Medulla oblongata (tissue), 1 donor: Measurements from ENCODE around the gene TIMM21.

Source experiments
- DNase-seq: peaks from one replicate; pipeline ENCODE4 v3.0.0-alpha.2; 2015; ENCODE audit errors: extremely low spot score

Gene TIMM21

GRCh38 chr18:74147491-74147778 lies 888 bp upstream of the TIMM21 start:
- no peak for DNase-seq

- DNase-seq = no peak
These were observed 284 bp downstream of the TIMM21 start for GRCh38 chr18:74148543-74149070.

DNA sequence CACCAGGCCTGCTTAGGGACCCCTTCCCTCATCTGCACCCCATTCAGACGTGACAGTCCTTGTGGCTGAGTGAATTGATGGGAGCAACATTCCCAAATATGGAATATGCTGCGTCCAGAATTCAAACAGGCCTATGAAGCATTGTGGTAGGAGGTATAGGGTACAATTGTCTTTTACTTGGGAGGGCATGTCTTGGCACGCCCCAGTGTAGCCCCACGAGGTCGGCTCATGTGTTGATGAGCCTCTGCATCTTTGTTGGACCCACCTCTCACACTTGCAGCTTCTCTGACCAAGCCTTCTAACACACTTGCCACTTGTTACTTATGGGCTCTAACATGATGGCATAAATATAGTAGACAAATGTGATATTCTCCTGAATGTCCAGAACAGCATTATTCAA lies 1.6 kb downstream of the TIMM21 start:
- DNase-seq = no peak

DNA sequence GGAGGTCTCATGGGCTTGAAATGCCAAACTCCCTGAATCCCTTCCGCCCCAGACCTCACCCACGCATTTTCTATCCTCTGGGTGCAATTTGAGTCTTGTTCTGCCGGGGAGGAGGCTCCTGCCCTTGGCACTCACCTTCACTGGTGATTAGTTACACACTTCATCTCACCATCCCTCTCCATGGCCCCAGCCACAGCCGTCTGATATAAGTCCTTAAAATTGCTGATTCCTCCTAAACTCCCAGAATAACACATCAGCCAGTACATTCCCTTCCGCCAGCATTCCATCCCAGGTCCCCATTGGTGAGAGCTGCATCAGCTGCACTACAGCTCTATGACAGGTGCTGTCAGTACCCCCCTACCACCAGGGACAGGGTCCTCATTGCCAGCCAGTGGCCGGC lies 3.9 kb downstream of the TIMM21 start:
- DNase-seq = no peak

DNA sequence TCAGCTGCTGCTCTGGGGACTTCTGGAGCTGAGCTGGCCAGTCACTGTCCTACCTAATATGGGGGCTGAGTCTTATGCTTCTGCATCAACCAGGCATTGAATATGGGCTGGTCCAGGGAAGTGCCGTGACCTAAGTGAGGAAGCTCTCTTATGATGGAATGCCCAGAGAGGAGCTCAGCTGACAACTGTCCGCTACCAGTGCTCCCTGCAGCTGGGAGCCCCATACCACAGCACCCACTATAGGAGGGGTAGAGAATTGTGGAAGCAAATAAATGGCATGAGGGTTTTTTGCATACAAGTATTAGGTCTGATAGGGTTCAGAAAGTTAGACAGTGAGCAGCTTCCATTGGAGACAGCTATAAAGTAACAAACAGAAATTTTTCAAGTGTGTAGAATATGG lies 4.5 kb downstream of the TIMM21 start:
- DNase-seq = no peak

DNA sequence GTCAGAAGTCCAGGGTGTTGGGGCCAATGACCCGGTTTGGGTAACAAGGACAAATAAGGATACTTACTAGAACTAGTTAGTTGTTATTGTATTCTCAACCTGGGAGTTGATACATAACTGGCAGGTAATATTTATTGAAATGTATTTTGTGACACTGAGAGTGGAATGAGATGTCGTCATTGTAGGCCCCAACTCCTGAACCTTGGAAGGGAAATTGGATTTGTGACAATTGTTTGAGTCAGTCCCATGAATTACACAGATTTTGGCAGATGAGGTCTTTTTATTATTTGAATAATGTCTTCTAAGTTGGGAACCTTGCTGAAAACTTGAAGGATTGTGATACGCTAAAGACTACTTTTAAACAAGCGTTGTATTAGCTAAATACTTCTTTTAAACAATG lies 5.1 kb downstream of the TIMM21 start:
- DNase-seq = no peak

GRCh38 chr18:74153793-74154192 lies 5.5 kb downstream of the TIMM21 start:
- DNase-seq = no peak

DNA sequence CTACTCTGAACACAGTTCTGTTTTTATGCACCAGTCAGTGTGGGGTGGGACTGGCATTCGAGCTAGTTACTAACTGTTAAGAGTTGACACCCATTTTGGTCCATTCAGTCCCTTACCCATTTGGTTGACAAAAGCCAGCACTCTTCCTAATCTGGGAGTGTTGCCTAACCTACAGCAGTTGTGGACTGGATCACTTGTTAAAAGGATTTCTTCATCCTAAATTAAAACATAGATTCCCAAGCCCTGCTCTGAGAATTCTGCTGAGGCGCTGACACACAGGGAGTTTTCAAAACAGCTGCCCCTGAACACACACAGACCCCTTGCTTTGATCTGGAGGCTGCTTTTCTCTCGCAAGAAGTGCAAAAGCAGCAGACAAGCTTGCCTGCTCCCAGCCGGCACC lies 6.4 kb downstream of the TIMM21 start:
- DNase-seq = no peak

DNA sequence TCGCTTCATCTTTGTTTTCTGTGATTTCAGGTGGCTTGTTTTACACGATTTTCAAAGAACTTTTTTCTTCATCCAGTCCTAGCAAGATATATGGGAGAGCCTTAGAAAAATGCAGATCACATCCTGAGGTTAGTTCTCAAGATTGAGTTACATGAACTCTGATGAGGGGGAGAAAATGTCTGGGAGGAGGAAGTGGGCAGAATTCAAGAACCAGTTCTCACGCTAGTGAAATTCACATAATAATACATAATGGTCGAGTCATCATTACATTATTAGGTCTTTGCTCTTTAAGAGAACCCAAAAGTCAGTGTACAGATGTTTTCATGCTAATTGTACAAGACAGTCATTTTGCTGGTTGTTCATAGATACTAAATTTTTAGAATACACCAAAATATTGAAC lies 7.0 kb downstream of the TIMM21 start:
- DNase-seq = no peak

DNA sequence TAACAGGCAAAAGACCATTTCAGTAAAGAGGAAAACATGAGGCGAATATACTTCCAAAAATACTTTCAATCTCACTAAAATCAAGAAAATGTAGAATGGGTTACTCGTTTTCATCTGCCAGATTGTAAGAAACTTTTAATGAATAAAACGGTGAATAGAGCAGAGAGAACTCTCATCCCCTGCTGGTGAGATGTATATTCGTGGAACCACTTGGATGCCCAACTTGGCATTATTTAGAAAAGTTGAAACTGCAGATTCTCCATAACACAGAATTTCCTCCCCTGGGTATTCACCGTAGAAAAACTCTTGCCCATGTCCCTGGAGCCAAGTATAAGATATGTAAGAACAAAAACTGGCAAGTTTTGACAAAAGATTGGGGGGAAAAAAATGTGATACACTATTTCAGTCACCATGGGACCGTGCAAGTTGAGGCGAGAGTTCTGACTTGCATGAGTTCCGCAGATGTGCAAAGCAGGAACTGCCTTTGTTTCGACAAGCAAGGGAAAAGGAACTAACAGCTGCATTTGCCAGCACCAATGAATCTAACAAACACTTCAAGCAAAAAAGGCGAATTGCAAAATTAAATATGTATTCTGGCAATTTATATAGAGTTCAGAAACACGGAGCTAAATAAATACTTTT lies 14.8 kb downstream of the TIMM21 start:
- peak; percentile 23 for DNase-seq

DNA sequence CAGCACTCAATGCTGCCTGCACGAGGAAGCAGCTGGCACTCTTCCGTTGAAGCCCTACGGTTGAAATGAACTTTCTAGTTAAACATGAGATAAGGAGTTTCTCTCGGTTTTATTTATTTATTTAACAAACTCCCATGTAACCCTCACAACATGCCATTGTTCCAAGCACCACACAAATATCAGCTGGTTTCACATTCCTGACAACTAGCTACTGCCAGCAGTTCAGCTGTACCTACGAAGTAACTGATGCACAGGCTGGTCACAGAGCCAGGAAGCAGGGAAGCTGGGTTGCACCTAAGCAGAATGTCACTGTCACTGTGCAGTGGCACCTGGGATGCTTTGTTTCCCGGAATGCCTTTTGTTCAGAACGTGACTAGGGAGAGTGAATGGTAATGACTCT lies 18.1 kb downstream of the TIMM21 start:
- no peak for DNase-seq

- no peak for DNase-seq
These were observed 23.7 kb downstream of the TIMM21 start for GRCh38 chr18:74171910-74172606.

GRCh38 chr18:74172697-74173433 lies 24.5 kb downstream of the TIMM21 start:
- no peak for DNase-seq

DNA sequence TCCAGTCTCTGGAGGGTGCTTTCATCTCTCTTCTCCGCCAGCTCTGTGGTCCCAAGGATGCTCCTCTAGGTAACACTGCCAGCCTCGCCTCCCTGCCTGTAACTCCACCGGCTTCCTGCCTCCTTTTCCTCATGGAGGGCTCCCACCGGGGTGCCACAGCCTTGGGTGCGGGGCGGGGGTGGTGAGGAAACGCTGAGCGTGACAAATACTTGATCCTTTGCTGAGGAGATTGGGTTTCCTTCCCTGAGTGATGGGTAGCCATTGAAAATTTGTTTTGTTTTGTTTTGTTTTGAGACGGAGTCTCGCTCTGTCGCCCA lies 25.1 kb downstream of the TIMM21 start:
- no peak for DNase-seq

GRCh38 chr18:74175658-74176057 lies 27.3 kb downstream of the TIMM21 start:
- no peak for DNase-seq

- no peak for DNase-seq
These were observed 30.6 kb downstream of the TIMM21 start for GRCh38 chr18:74178884-74179283.

DNA sequence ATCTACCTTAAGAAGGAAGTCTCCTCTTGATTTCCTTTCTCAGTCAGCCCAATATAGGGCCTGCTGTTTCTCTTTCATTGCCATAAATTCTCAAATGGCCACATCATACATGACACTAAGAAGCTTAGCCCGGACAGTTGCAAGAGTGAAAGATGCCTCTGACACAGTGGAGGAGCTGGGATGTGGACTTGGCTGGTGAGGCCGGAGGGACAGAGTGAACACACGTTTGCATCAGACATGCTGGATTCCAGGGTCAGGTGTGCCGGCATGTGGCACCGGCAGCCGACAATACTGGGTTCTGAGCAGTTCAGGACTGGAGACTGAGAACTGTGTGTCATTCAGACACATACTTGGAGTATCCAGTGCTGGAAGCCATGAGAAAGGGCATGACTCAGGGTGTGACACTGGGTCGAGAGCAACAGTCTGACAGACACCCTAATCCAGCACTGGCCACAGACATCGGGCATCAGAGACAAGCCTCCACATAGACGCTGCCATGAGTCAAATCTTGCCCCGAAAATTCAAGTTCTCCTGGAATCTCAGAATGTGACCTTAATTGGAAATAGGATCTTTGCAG lies 31.4 kb downstream of the TIMM21 start:
- DNase-seq = no peak

- DNase-seq = no peak
These were observed 34.0 kb downstream of the TIMM21 start for GRCh38 chr18:74182335-74182734.

DNA sequence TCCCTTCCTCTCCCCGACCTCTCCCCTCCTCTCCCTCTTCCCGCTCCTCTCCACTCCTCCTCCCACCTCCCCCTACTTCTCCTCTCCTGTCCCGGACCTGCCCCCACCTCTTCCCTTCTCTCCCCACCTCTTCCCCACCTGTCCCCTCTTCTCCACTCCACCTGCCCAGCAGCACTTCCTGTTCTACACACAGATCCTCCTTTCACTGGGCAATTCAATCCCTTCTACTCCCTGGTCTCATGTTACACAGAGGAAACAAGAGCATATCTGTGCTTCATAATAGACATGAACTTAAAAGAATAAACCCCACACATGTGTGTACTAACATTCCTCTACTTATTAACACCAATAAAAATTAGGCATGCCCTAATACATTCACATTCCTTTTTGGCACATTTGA lies 34.8 kb downstream of the TIMM21 start:
- no peak for DNase-seq

DNA sequence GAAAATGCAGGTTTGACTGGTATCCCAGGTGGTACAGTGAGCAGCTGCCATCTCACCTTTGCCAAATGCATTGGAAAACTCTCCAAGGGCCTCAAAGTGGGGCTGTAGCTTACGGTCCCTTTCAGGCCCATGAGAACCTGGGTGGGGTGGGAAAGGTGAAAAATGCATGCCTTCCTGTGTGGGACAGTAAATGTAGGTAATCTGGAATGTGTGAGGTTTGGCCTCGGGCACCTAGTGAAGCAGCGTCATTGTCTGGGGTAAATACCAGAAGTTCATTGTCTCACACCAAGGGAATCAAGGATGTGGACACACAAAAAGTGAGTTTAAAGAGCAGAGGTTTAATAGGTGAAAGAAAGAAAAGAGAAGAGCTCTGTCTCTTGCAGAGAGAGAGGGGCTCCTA lies 36.6 kb downstream of the TIMM21 start:
- no peak for DNase-seq

- no peak for DNase-seq
These were observed 37.5 kb downstream of the TIMM21 start for GRCh38 chr18:74185860-74186259.

- no peak for DNase-seq
These were observed 38.3 kb downstream of the TIMM21 start for GRCh38 chr18:74186661-74187060.

DNA sequence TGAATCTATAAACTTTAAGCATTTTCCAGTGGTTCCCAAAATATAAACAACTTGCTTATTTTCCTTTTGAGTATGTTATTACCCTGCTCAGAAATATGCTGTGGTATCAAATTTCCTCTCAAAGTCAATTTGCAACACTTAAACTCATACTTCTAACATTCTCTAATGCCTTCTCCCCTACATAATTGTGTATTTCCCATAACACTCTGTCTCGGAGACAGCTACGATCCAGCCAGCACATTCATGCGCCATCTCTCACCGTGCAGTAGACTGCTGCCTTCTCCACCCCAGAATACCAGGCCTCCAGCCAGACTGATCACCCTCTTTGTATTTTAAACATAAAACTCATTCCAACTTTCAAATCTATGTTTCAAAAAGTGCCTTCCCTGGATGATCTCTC lies 41.8 kb downstream of the TIMM21 start:
- DNase-seq = no peak
